Measurements from ENCODE around the gene CAPN15.
A peak's percentile ranks its signal among the peaks of the same experiment; 100 is the strongest.

CAPN15 gene

DNA sequence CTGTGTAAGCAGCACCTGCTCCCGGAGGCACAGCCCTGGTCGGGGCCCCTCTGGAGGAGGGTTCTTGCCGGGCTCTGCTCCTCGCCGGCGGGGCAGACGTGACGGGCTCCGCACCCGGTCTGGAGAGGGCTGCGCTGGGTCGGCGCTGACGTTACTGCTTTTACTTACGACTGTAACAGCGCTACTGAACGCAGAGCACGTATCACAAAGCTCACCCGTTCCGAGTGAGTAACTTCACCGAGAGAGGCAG is 61.1 kb downstream of the CAPN15 start:
- Histone ChIP-seq H3K27me3 (replicated peaks; ENCODE audit: control insufficient read depth, insufficient read depth, low read length) (no peaks in the 10 kb centered on the region), H3K4me1 (ENCODE audit: control insufficient read depth, insufficient read depth, low read length) (peaks cover 57% of the 10 kb centered on the region), H3K4me3 (ENCODE audit: low read length) (peak overlapping the region; percentile 86), H3K9ac (ENCODE audit: low read length) (peak overlapping the region; percentile 92), H3K9me3 (ENCODE audit: control insufficient read depth, low read length) (no peaks in the 10 kb centered on the region), H3K36me3 (ENCODE audit: control insufficient read depth, insufficient read depth, low read length, severe bottlenecking) (peaks cover under 1% of the 10 kb centered on the region)
- DNase-seq (ENCODE audit: low read depth), result peak; percentile 83

DNA sequence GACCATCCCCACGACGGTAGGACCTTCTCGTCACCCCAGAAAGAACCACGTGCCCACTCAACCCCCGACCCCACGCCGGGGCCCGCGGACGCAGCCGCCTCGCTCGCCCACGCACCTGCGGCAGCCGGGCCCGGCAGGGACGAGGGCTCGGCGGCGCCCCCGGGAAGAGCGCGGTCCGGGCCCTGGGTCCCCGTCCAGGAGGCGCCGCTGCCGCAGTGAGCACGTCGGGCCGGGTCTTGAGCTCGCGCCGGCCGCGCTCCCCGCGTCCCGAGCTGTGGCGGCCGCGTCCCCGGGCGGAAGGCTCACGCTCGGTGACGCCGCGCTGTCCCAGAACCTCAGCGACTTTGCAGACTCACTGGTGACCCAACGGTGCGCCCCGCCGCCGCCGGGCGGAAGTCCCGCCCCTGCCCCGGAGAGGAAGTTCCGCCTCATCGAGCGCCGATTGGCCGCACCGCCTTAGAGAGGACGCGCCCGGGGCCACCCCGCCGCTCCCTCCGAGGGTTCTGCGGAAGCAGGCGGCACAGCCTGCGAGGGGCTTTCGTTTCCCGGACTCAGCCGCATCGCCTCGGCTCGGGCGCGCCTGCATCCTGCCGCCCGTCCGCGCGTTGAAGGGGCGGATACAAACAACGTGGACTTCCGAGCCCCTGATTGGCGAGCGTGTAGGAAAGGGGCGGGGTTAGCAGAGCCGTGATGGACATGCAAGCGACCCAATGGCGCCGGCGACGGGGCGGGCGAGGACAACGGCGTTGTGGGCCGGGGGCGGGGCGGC is 61.6 kb downstream of the CAPN15 start:
- peaks cover 58% of the 10 kb centered on the region for H3K4me1 ChIP-seq (ENCODE audit: control insufficient read depth, insufficient read depth, low read length)
- DNase-seq (ENCODE audit: low read depth), result peak; percentile 97
- H3K4me3 ChIP-seq (ENCODE audit: low read length), result peak overlapping the region; percentile 86
- no peaks in the 10 kb centered on the region for H3K9me3 ChIP-seq (ENCODE audit: control insufficient read depth, low read length)
- H3K36me3 ChIP-seq (ENCODE audit: control insufficient read depth, insufficient read depth, low read length, severe bottlenecking), result peaks cover 4% of the 10 kb centered on the region
- H3K27me3 ChIP-seq (replicated peaks; ENCODE audit: control insufficient read depth, insufficient read depth, low read length), result no peaks in the 10 kb centered on the region
- peak overlapping the region; percentile 92 for H3K9ac ChIP-seq (ENCODE audit: low read length)

DNA sequence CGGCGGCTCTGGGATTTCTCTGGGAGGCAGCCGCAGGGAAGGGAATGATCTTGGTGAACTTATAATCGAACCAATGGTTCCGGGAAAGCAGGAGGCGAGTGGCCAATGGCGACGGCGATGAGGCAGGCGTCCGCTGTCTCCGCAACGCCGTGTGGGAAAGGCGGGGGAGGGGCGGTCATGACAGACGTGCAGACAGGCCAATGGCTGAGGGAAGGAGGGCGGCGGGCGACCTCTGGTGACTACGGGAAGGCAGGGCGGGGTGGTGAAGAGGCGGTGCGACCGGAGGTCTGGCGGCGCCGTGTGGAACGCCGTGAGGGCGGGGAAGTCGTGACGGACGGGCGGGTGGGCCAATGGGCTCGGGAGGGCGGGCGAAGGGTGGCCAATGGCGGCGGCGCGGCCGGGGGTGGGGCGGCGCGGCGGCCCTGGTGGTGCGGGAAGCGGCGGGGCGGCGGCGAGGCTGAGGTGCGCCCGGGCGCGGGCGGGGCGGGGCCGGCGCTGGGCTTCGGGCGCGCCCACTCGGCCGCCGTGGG is 62.2 kb downstream of the CAPN15 start, which contains the start of gene RAB40C:
TSS of gene RAB40C (plus strand) at position 409 of the 530 bp plus-strand sequence. CDS start 226 bp downstream, outside the sequence.
- no peaks in the 10 kb centered on the region for H3K27me3 ChIP-seq (replicated peaks; ENCODE audit: control insufficient read depth, insufficient read depth, low read length)
- H3K9ac ChIP-seq (ENCODE audit: low read length), result peak within 1 kb of the TSS; percentile 97
- H3K9me3 ChIP-seq (ENCODE audit: control insufficient read depth, low read length), result no peaks in the 10 kb centered on the region
- peaks cover 4% of the 10 kb centered on the region for H3K36me3 ChIP-seq (ENCODE audit: control insufficient read depth, insufficient read depth, low read length, severe bottlenecking)
- peak within 1 kb of the TSS; percentile 96 for H3K4me3 ChIP-seq (ENCODE audit: low read length)
- DNase-seq (ENCODE audit: low read depth), result peak; percentile 99
- H3K4me1 ChIP-seq (ENCODE audit: control insufficient read depth, insufficient read depth, low read length), result peaks cover 58% of the 10 kb centered on the region

DNA sequence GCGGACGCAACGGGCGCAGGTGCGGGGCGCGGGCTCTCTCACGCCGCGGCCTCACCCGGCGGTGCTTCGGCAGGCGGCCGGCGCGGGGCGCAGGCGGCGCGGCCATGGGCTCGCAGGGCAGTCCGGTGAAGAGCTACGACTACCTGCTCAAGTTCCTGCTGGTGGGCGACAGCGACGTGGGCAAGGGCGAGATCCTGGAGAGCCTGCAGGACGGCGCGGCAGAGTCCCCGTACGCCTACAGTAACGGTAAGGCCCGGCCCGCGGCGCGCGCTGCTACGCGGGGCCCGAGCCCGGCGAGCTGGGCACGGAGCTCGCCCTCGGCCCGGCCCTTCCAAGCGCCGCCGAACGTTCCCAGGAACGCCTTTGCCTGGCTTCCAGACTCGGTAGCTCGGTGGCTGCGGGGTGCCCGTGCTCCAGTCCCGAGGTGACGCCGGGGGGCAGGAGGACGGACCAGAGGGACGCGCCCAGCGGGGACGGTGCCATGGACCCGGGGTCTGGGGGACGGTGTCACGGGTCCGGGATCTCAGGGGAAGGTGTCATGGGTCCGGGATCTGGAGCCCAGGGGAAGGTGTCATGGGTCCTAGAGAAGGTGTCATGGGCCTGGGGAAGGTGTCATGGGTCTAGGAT is 62.8 kb downstream of the CAPN15 start:
- Histone ChIP-seq H3K27me3 (replicated peaks; ENCODE audit: control insufficient read depth, insufficient read depth, low read length) (no peaks in the 10 kb centered on the region), H3K4me1 (ENCODE audit: control insufficient read depth, insufficient read depth, low read length) (peaks cover 58% of the 10 kb centered on the region), H3K4me3 (ENCODE audit: low read length) (peak overlapping the region; percentile 96), H3K9me3 (ENCODE audit: control insufficient read depth, low read length) (no peaks in the 10 kb centered on the region), H3K36me3 (ENCODE audit: control insufficient read depth, insufficient read depth, low read length, severe bottlenecking) (peaks cover 4% of the 10 kb centered on the region), H3K9ac (ENCODE audit: low read length) (peak overlapping the region; percentile 97)
- DNase-seq (ENCODE audit: low read depth), result peak; percentile 87

DNA sequence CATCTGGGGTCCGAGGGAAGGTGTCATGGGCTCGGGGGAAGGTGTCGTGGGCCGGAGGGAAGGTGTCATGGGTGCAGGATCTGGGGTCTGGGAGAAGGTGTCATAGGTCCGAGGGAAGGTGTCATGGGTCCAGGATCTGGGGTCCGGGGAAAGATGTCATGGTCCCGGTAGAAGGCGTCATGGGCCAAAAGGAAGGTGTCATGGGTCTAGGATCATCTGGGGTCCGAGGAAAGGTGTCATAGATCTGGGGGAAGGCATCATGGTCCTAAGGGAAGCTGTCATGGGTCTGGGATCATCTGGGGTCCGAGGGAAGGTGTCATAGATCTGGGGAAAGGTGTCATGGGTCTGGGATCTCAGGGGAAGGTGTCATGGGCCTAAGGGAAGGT is 63.3 kb downstream of the CAPN15 start:
- Histone ChIP-seq H3K27me3 (replicated peaks; ENCODE audit: control insufficient read depth, insufficient read depth, low read length) (no peaks in the 10 kb centered on the region), H3K4me3 (ENCODE audit: low read length) (peak overlapping the region; percentile 96), H3K36me3 (ENCODE audit: control insufficient read depth, insufficient read depth, low read length, severe bottlenecking) (peaks cover 4% of the 10 kb centered on the region), H3K4me1 (ENCODE audit: control insufficient read depth, insufficient read depth, low read length) (peaks cover 53% of the 10 kb centered on the region), H3K9ac (ENCODE audit: low read length) (peak overlapping the region; percentile 97), H3K9me3 (ENCODE audit: control insufficient read depth, low read length) (no peaks in the 10 kb centered on the region)
- DNase-seq (ENCODE audit: low read depth), result no peak

DNA sequence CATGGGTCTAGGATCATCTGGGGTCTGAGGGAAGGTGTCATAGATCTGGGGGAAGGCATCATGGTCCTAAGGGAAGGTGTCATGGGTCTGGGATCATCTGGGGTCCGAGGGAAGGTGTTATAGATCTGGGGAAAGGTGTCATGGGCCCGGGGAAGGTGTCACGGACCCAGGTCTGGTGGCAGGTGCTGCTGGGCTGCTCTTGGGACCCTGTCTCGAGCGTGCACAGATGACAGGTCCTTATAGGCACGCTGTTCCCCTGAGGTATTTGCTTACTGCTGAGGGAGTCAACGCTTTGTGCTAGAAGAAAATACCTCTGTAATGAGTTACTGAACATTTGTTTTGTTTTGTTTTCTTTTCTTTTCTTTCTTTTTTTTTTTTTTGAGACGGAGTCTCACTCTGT is 63.7 kb downstream of the CAPN15 start:
- peaks cover 4% of the 10 kb centered on the region for H3K36me3 ChIP-seq (ENCODE audit: control insufficient read depth, insufficient read depth, low read length, severe bottlenecking)
- H3K9me3 ChIP-seq (ENCODE audit: control insufficient read depth, low read length), result no peaks in the 10 kb centered on the region
- H3K27me3 ChIP-seq (replicated peaks; ENCODE audit: control insufficient read depth, insufficient read depth, low read length), result no peaks in the 10 kb centered on the region
- peak overlapping the region; percentile 96 for H3K4me3 ChIP-seq (ENCODE audit: low read length)
- peaks cover 49% of the 10 kb centered on the region for H3K4me1 ChIP-seq (ENCODE audit: control insufficient read depth, insufficient read depth, low read length)
- H3K9ac ChIP-seq (ENCODE audit: low read length), result peak overlapping the region; percentile 97
- no peak for DNase-seq (ENCODE audit: low read depth)

DNA sequence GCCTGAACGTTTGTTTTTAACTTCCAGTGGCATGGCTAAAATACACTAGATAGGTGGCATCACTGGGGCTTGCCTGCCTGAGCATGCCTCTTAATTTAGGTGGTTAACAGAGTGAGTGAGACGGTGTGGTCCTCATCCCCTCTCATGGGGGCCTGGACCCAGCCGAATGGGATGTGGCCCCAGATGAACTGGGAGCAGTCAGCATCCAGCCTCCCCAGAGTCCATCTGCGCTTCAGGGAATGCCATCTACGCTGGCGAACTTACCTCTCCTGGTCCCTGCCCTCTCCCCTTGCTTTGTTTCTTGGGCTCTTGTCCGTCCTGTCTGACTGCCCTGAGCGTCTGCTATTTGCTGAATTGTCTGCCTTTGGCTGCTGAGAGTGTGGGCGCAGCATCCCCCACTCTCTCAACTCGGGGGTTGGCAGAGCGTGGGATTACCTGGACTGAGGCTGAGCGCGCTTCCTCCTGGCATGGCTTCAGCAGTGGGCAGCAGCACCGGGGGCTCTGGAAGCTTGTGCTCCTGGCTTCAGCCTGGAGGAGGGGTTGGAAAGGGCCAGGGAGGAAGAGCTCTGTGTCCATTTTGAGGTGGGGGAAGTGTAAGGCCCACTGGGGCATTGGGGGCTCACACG is 64.5 kb downstream of the CAPN15 start:
- peaks cover 8% of the 10 kb centered on the region for H3K36me3 ChIP-seq (ENCODE audit: control insufficient read depth, insufficient read depth, low read length, severe bottlenecking)
- no peak overlapping the region for H3K4me3 ChIP-seq (ENCODE audit: low read length)
- no peaks in the 10 kb centered on the region for H3K9me3 ChIP-seq (ENCODE audit: control insufficient read depth, low read length)
- no peaks in the 10 kb centered on the region for H3K27me3 ChIP-seq (replicated peaks; ENCODE audit: control insufficient read depth, insufficient read depth, low read length)
- no peak overlapping the region for H3K9ac ChIP-seq (ENCODE audit: low read length)
- DNase-seq (ENCODE audit: low read depth), result no peak
- H3K4me1 ChIP-seq (ENCODE audit: control insufficient read depth, insufficient read depth, low read length), result peaks cover 41% of the 10 kb centered on the region

DNA sequence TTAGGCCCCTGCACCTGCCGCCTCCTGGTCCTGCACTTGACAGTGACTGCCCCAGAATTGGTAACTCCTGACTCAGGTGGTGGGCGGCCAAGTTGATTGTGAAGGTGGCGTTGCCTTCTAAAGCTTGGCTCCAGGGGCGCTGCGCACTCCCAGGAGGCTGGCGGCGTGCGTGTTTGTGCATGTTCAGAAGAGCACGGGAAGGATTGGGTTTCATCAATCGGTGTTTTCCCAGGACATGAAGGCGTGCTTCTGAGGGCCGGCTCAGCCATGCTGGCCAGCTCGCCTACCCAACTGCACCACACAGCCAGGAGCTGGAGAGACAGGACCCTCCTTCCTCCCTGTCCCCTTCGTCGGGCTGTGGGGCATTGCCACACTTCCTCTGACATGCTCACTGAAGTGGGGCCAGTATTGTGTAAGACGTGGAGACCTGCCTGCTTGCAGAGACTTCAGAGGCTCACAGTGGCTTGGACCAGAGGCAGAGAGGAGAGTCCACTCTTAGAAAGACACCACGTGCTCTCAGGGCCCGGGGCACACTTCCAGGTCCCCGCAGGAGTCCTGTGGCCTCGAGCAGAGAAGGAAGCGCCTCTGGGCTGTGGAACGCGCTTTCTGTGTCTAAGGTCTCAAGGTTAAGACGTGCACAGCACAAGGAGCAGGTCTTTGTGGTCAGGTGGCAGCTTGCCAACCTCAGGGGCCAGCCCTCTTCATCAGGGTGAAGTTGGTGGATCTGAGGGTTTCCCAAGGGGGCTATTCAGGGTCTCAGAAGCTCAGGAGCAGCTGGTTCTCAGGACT is 65.2 kb downstream of the CAPN15 start:
- H3K9me3 ChIP-seq (ENCODE audit: control insufficient read depth, low read length), result no peaks in the 10 kb centered on the region
- no peak overlapping the region for H3K9ac ChIP-seq (ENCODE audit: low read length)
- DNase-seq (ENCODE audit: low read depth), result peak; percentile 28
- peaks cover 8% of the 10 kb centered on the region for H3K36me3 ChIP-seq (ENCODE audit: control insufficient read depth, insufficient read depth, low read length, severe bottlenecking)
- no peak overlapping the region for H3K4me3 ChIP-seq (ENCODE audit: low read length)
- H3K27me3 ChIP-seq (replicated peaks; ENCODE audit: control insufficient read depth, insufficient read depth, low read length), result no peaks in the 10 kb centered on the region
- peaks cover 34% of the 10 kb centered on the region for H3K4me1 ChIP-seq (ENCODE audit: control insufficient read depth, insufficient read depth, low read length)

DNA sequence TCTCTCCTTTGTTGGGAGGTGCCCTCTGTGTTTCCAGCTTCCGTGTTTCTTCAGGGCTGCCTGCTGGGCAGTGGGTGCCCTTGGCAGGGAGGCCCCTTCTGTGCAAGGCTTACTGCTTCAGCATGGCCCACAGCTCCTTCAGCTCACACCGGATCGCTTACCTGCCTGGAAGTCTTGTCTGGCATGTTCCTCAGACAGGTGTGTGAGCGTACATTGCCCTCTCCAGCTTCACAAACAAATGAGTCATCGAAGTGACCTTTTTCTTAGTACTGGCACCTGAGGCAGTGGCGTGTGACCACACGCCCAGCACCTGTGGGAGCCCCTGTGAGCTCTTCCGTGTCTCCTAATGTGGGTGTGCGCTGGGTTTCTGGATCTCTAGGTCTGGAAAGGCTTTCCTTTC is 65.9 kb downstream of the CAPN15 start:
- Histone ChIP-seq H3K4me1 (ENCODE audit: control insufficient read depth, insufficient read depth, low read length) (peaks cover 27% of the 10 kb centered on the region), H3K27me3 (replicated peaks; ENCODE audit: control insufficient read depth, insufficient read depth, low read length) (no peaks in the 10 kb centered on the region), H3K9me3 (ENCODE audit: control insufficient read depth, low read length) (no peaks in the 10 kb centered on the region), H3K4me3 (ENCODE audit: low read length) (no peak overlapping the region), H3K36me3 (ENCODE audit: control insufficient read depth, insufficient read depth, low read length, severe bottlenecking) (peaks cover 8% of the 10 kb centered on the region), H3K9ac (ENCODE audit: low read length) (no peak overlapping the region)
- DNase-seq (ENCODE audit: low read depth), result no peak

DNA sequence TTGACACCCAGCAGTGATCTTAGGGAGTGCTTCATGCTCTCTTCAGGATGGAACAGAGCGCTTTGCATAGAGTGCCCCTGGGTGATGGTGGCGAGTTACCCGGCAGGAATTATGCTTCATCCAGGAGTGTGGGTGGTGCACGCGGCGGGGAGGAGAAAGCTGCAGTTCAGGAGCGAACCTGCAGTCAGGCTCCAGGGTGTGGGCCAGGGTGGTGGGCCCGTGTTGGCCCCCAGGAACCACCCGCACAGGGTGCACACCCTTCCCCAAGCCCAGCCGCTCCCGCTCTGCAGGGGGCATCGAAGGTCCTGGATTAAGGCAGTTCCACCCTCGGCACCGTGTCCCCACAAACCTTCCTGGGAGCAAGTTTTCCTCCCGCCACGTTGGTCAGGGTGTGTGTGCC is 66.3 kb downstream of the CAPN15 start:
- no peaks in the 10 kb centered on the region for H3K27me3 ChIP-seq (replicated peaks; ENCODE audit: control insufficient read depth, insufficient read depth, low read length)
- H3K9ac ChIP-seq (ENCODE audit: low read length), result no peak overlapping the region
- H3K4me3 ChIP-seq (ENCODE audit: low read length), result no peak overlapping the region
- DNase-seq (ENCODE audit: low read depth), result no peak
- H3K9me3 ChIP-seq (ENCODE audit: control insufficient read depth, low read length), result no peaks in the 10 kb centered on the region
- H3K4me1 ChIP-seq (ENCODE audit: control insufficient read depth, insufficient read depth, low read length), result peaks cover 27% of the 10 kb centered on the region
- H3K36me3 ChIP-seq (ENCODE audit: control insufficient read depth, insufficient read depth, low read length, severe bottlenecking), result peaks cover 10% of the 10 kb centered on the region

DNA sequence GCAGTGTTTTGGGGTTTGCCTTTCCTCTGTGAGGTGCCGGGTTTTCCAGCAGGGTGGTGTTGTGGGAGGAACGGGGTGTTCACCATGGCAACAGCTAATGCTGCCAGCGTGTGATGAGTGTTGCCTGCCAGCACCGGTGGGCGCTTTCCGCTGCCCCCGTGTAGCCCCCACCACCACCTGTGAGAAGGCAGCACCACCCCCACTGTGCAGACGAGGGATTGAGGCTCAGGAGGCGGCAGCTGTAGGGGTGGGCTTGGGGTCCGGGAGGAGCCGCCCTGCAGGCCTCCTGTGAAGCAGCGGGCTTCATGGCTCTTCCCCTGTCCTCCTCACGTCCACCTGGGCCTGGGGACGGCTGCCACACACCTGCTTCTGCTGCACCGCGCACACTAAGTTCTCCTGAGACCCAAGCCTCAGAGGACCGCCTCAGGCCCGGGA is 67.6 kb downstream of the CAPN15 start:
- no peak overlapping the region for H3K9ac ChIP-seq (ENCODE audit: low read length)
- no peak for DNase-seq (ENCODE audit: low read depth)
- H3K4me1 ChIP-seq (ENCODE audit: control insufficient read depth, insufficient read depth, low read length), result peaks cover 27% of the 10 kb centered on the region
- no peaks in the 10 kb centered on the region for H3K9me3 ChIP-seq (ENCODE audit: control insufficient read depth, low read length)
- no peaks in the 10 kb centered on the region for H3K27me3 ChIP-seq (replicated peaks; ENCODE audit: control insufficient read depth, insufficient read depth, low read length)
- H3K36me3 ChIP-seq (ENCODE audit: control insufficient read depth, insufficient read depth, low read length, severe bottlenecking), result peaks cover 16% of the 10 kb centered on the region
- no peak overlapping the region for H3K4me3 ChIP-seq (ENCODE audit: low read length)
